SU-DHL-6 (cell line): Measurements from ENCODE around the gene PNO1.
A peak's percentile ranks its signal among the peaks of the same experiment; 100 is the strongest.

Experiments
- H2AFZ ChIP-seq: fragments of 200-600 bp; sonication (generic); 2 replicates; pipeline ENCODE4 v1.6.1; 2014; ENCODE audit warnings: low read depth, mild to moderate bottlenecking, moderate library complexity, mixed read lengths, antibody characterized with exemption, low read length; ENCODE audit not compliant: severe bottlenecking
- H3F3A ChIP-seq: fragments of 200-600 bp; shearing (Covaris generic); 2 replicates; pipeline ENCODE4 v1.6.0; 2016; ENCODE audit warnings: antibody characterized with exemption, mild to moderate bottlenecking; ENCODE audit not compliant: insufficient read depth
- H3K27ac ChIP-seq: fragments of 200-600 bp; sonication (generic); 2 replicates; pipeline ENCODE4 v1.5.1; 2016; ENCODE audit warnings: low read depth, mild to moderate bottlenecking, low read length, moderate library complexity, mixed read lengths
- H3K27me3 ChIP-seq: fragments of 200-600 bp; sonication (generic), shearing (Covaris generic); 2 replicates; pipeline ENCODE4 v1.6.0; 2014; ENCODE audit warnings: mild to moderate bottlenecking, low read length
- H3K36me3 ChIP-seq: fragments of 200-600 bp; sonication (generic); 2 replicates; pipeline ENCODE4 v1.6.1; 2014; ENCODE audit warnings: mild to moderate bottlenecking, low read length, mixed read lengths
- H3K4me2 ChIP-seq: fragments of 300-600, 200-600 bp; shearing (Covaris generic), sonication (generic); 2 replicates; pipeline ENCODE4 v1.6.0; 2014; ENCODE audit warnings: low read length, low read depth, mild to moderate bottlenecking; ENCODE audit not compliant: poor library complexity, severe bottlenecking
- H3K4me3 ChIP-seq: fragments of 200-600 bp; sonication (generic); 2 replicates; pipeline ENCODE4 v1.5.1; 2014; ENCODE audit warnings: antibody characterized with exemption, low read length, mild to moderate bottlenecking, mixed read lengths; ENCODE audit not compliant: insufficient read depth, poor library complexity, severe bottlenecking
- H3K79me2 ChIP-seq: fragments of 200-600 bp; sonication (generic); 2 replicates; pipeline ENCODE4 v1.6.1; 2014; ENCODE audit warnings: mild to moderate bottlenecking, low read length, moderate library complexity; ENCODE audit not compliant: insufficient read depth
- H3K9ac ChIP-seq: fragments of 200-600 bp; sonication (generic); 2 replicates; pipeline ENCODE4 v1.7.0; 2014; ENCODE audit warnings: mild to moderate bottlenecking, low read length
- H3K9me2 ChIP-seq: fragments of 200-600 bp; sonication (generic); replicated peaks from 2 replicates; pipeline ENCODE4 v1.6.1; 2014; ENCODE audit warnings: low read length; ENCODE audit not compliant: insufficient read depth
- H3K9me3 ChIP-seq: fragments of 200-600 bp; sonication (generic); 2 replicates; pipeline ENCODE4 v1.6.1; 2014; ENCODE audit warnings: low read length, mixed read lengths; ENCODE audit not compliant: insufficient read depth
- H4K20me1 ChIP-seq: fragments of 200-600 bp; sonication (generic); 2 replicates; pipeline ENCODE4 v1.6.1; 2014; ENCODE audit warnings: low read depth, mild to moderate bottlenecking, antibody characterized with exemption, low read length, moderate library complexity, mixed read lengths
- CTCF ChIP-seq: fragments of 200-600 bp; sonication (generic); IDR thresholded peaks from one replicate; pipeline ENCODE4 v1.5.1; 2017; ENCODE audit warnings: antibody characterized with exemption, mild to moderate bottlenecking, low read length, moderate library complexity; ENCODE audit not compliant: insufficient read depth, poor library complexity, severe bottlenecking
- EZH2phosphoT487 ChIP-seq: fragments of 200-600 bp; sonication (generic), shearing (Covaris generic); conservative IDR thresholded peaks from 2 replicates; pipeline ENCODE4 v1.6.1; 2018; ENCODE audit warnings: mild to moderate bottlenecking, antibody characterized with exemption, low read length, moderate library complexity, mixed read lengths

The PNO1 gene

GRCh38 chr2:68193787-68194372 is 36.2 kb downstream of the PNO1 start:
- H3K27ac ChIP-seq: no peak overlapping the region
- no peaks in the 10 kb centered on the region for H3K9me3 ChIP-seq
- peaks cover 25% of the 10 kb centered on the region for H3F3A ChIP-seq
- no peaks in the 10 kb centered on the region for H3K9me2 ChIP-seq
- H3K4me2 ChIP-seq: no peak overlapping the region
- peaks cover 36% of the 10 kb centered on the region for H4K20me1 ChIP-seq
- no peak overlapping the region for H3K4me3 ChIP-seq
- H3K79me2 ChIP-seq: peaks cover 92% of the 10 kb centered on the region
- H3K36me3 ChIP-seq: no peaks in the 10 kb centered on the region; the same call in 1 of the 2 replicates
- no peak overlapping the region for H2AFZ ChIP-seq
- no peaks in the 10 kb centered on the region for H3K27me3 ChIP-seq
- H3K9ac ChIP-seq: no peak overlapping the region
- no peak for TF ChIP-seq EZH2phosphoT487
- TF ChIP-seq CTCF: no peak

GRCh38 chr2:68195096-68195495 is 37.4 kb downstream of the PNO1 start:
- H3K4me2 ChIP-seq: no peak overlapping the region
- H3F3A ChIP-seq: peaks cover 36% of the 10 kb centered on the region
- no peaks in the 10 kb centered on the region for H3K9me3 ChIP-seq
- no peak overlapping the region for H3K4me3 ChIP-seq
- peaks cover 5% of the 10 kb centered on the region; the same call in 1 of the 2 replicates for H3K36me3 ChIP-seq
- no peak for TF ChIP-seq CTCF
- H4K20me1 ChIP-seq: peaks cover 45% of the 10 kb centered on the region
- H3K9ac ChIP-seq: no peak overlapping the region
- H3K27me3 ChIP-seq: no peaks in the 10 kb centered on the region
- H3K9me2 ChIP-seq: no peaks in the 10 kb centered on the region
- H3K27ac ChIP-seq: no peak overlapping the region
- peaks cover 95% of the 10 kb centered on the region for H3K79me2 ChIP-seq
- no peak overlapping the region for H2AFZ ChIP-seq

- Histone ChIP-seq H3K9me2 (no peaks in the 10 kb centered on the region), H3K4me3 (no peak overlapping the region), H3K4me2 (peak overlapping the region; percentile 15), H3K79me2 (peaks cover 95% of the 10 kb centered on the region), H3K27ac (peak overlapping the region; percentile 30; the same call in 1 of the 2 replicates), H3K9me3 (no peaks in the 10 kb centered on the region), H2AFZ (no peak overlapping the region), H3K27me3 (no peaks in the 10 kb centered on the region), H3K36me3 (peaks cover 5% of the 10 kb centered on the region; the same call in 1 of the 2 replicates), H3F3A (peaks cover 46% of the 10 kb centered on the region), H4K20me1 (peaks cover 45% of the 10 kb centered on the region), H3K9ac (no peak overlapping the region)
- TF ChIP-seq EZH2phosphoT487: no peak
- peak; percentile 94 for TF ChIP-seq CTCF
Measured at GRCh38 chr2:68196120-68196716, 38.5 kb downstream of the PNO1 start.
